B cell (primary cell): ENCODE results near the gene USH2A. TPM values are rescaled to one million over a fixed set of nuclear protein-coding genes. Genes with fewer than 3 reads are reported as not detected.

Experiments used
- ATAC-seq: fragments of 200-7000 bp; cut with Tn5 transposase; one replicate; pipeline ENCODE4 v1.10.0; 2021; ENCODE audit warnings: low read depth, mild to moderate bottlenecking, moderate number of reproducible peaks, moderate library complexity
- CTCF ChIA-PET: fragments of 350-600 bp; sonication (Branson Sonifier 250); formaldehyde crosslinking; loops from one replicate; lab custom pipeline; 2021; ENCODE audit warnings: antibody characterized with exemption, inconsistent platforms; lab: Charles Lee
- POLR2A ChIA-PET: fragments of 350-600 bp; sonication (Branson Sonifier 250); formaldehyde crosslinking; loops from one replicate; lab custom pipeline; 2021; ENCODE audit warnings: antibody characterized with exemption; lab: Charles Lee
- DNase-seq: peaks from one replicate; pipeline ENCODE4 v3.0.0; 2013
- H2AFZ ChIP-seq: 2 replicates; pipeline ENCODE4 v1.6.1; 2012; ENCODE audit warnings: mild to moderate bottlenecking, low read depth, low read length; ENCODE audit not compliant: insufficient read depth, poor library complexity, severe bottlenecking
- H3K27ac ChIP-seq, 2 donors: 1 replicate in 1 of 2; 2 replicates in 1 of 2; pipeline ENCODE4 v1.5.1; 2012 to 2013; ENCODE audit warnings: low read length in 2 of 2, mild to moderate bottlenecking in 2 of 2, moderate library complexity in 1 of 2
- H3K27me3 ChIP-seq, 4 experiments: fragments of 200-600 bp in 1 of 4; sonication (generic) in 1 of 4; replicated peaks in 1 of 4; 1 replicate in 2 of 4; 2 replicates in 2 of 4; pipeline versions ENCODE4 v1.6.1 to v1.7.0; 2013 to 2016; ENCODE audit warnings: low read length in 3 of 4, mild to moderate bottlenecking in 2 of 4, mixed read lengths in 1 of 4, moderate library complexity in 1 of 4; ENCODE audit not compliant: insufficient read depth in 4 of 4, control insufficient read depth in 3 of 4; ENCODE audit errors: control extremely low read depth in 1 of 4
- H3K36me3 ChIP-seq, 2 experiments: replicated peaks in 1 of 2; 1 replicate in 1 of 2; 2 replicates in 1 of 2; pipeline versions ENCODE4 v1.6.1 to v1.7.1; 2013; ENCODE audit warnings: low read length in 1 of 2; ENCODE audit not compliant: insufficient read depth in 2 of 2, control insufficient read depth in 1 of 2; ENCODE audit errors: control extremely low read depth in 1 of 2, extremely low read depth in 1 of 2
- H3K4me1 ChIP-seq, 2 donors: fragments of 200-600 bp in 1 of 2; sonication (generic) in 1 of 2; 1 replicate in 1 of 2; 2 replicates in 1 of 2; pipeline versions ENCODE4 v1.5.1 to v1.6.1; 2013 to 2017; ENCODE audit warnings: low read length in 2 of 2; ENCODE audit not compliant: control insufficient read depth in 2 of 2, insufficient read depth in 2 of 2
- H3K4me2 ChIP-seq: replicated peaks from 2 replicates; pipeline ENCODE3; 2012; ENCODE audit warnings: mild to moderate bottlenecking, low read depth, low read length; ENCODE audit not compliant: poor library complexity, severe bottlenecking
- H3K4me3 ChIP-seq, 5 experiments: fragments of 200-600 bp in 1 of 5; sonication (generic) in 1 of 5; 1 replicate in 3 of 5; 2 replicates in 2 of 5; pipeline versions ENCODE4 v1.5.1 to v1.7.0; 2011 to 2016; ENCODE audit warnings: low read length in 4 of 5, mild to moderate bottlenecking in 4 of 5, low read depth in 2 of 5, control low read depth in 1 of 5, moderate library complexity in 1 of 5; ENCODE audit not compliant: insufficient read depth in 1 of 5; ENCODE audit errors: control extremely low read depth in 1 of 5, extremely low read depth in 1 of 5
- H3K79me2 ChIP-seq: fragments of 200-600 bp; sonication (generic); one replicate; pipeline ENCODE4 v1.6.0; 2016; ENCODE audit warnings: low read length; ENCODE audit not compliant: control insufficient read depth, insufficient read depth
- H3K9ac ChIP-seq: fragments of 200-600 bp; sonication (generic); 2 replicates; pipeline ENCODE4 v1.6.1; 2017; ENCODE audit warnings: mild to moderate bottlenecking, low read length, moderate library complexity
- H3K9me3 ChIP-seq, 3 donors: one replicate each; pipeline versions ENCODE4 v1.6.1 to v1.7.1; 2013; ENCODE audit warnings: low read length in 2 of 3; ENCODE audit not compliant: control insufficient read depth in 2 of 3, insufficient read depth in 1 of 3; ENCODE audit errors: control extremely low read depth in 1 of 3
- H4K20me1 ChIP-seq: 2 replicates; pipeline ENCODE4 v1.6.0; 2012; ENCODE audit warnings: mild to moderate bottlenecking, low read length; ENCODE audit not compliant: insufficient read depth, control insufficient read depth, poor library complexity, severe bottlenecking
- H3K27ac Mint-ChIP-seq: one replicate; pipeline ENCODE4 v1.8.0; 2021; ENCODE audit warnings: mixed read lengths
- H3K27me3 Mint-ChIP-seq: one replicate; pipeline ENCODE4 v1.8.0; 2021; ENCODE audit warnings: mixed read lengths
- H3K4me1 Mint-ChIP-seq: one replicate; pipeline ENCODE4 v1.8.0; 2021; ENCODE audit warnings: mixed read lengths
- H3K4me3 Mint-ChIP-seq: one replicate; pipeline ENCODE4 v1.8.0; 2021; ENCODE audit warnings: mixed read lengths
- H3K9me3 Mint-ChIP-seq: one replicate; pipeline ENCODE4 v1.8.0; 2022; ENCODE audit warnings: mixed read lengths; ENCODE audit not compliant: insufficient read depth
- CTCF ChIP-seq: fragments of 200-600 bp; IDR thresholded peaks from one replicate; pipeline ENCODE4 v1.8.0; 2022; ENCODE audit warnings: antibody characterized with exemption, mild to moderate bottlenecking
- EZH2 ChIP-seq: IDR thresholded peaks from 2 replicates; pipeline ENCODE4 v1.6.1; 2012; ENCODE audit warnings: borderline replicate concordance, low read depth, mild to moderate bottlenecking, moderate library complexity, low read length; ENCODE audit not compliant: insufficient read depth, poor library complexity, severe bottlenecking
- WGBS: methylation state at CpG from one replicate; pipeline ENCODE4 v1.1.5; 2013; ENCODE audit warnings: missing lambda C conversion rate; ENCODE audit not compliant: insufficient coverage; 5-methylcytosine and 5-hydroxymethylcytosine counted together
- intact Hi-C: fragments of 100-400 bp; cut with micrococcal nuclease; formaldehyde crosslinking; loops from one replicate; pipeline ENCODE4 v1.10.0; 2022
- polyA plus RNA-seq: library from polyadenylated mRNA; depleted of rRNA; stranded (reverse); fragments of >200 nt; gene quantifications from 2 replicates; pipeline ENCODE4 v1.2.3, GENCODE V29; 2012
- total RNA-seq, 2 donors: library from RNA; stranded (reverse); fragments of 120-200 nt in 1 of 2; gene quantifications; 1 replicate in 1 of 2; 2 replicates in 1 of 2; pipeline versions ENCODE4 v1.2.3 to v1.2.4, GENCODE V29; 2013 to 2022

The USH2A gene
- total and polyA plus RNA-seq, 2 donors (not counting 1 experiment from before 2014, with no cell fraction given) = 0.01 TPM; not detected in 1

DNA sequence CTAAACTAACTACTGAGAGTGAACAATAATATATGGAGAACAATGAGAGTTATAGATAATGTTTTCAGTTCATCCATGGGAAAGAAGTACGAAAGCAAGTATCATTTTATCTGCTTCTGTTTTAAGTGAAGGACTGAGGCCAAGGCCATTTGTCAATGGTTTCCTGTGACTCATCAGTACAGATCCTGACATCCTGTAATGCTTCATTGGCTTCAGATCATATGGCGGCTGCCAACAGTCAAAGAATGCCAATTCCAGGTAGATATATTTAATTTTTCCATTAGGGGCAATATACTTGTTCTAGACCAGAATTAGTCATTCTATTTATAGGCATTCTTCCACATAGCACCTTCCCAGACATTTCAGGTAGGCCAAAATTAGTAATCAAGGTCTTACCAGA lies 97.3 kb downstream of the USH2A start:
- Mint-ChIP-seq H3K27ac (no peak overlapping the region), H3K4me1 (no peaks in the 10 kb centered on the region), H3K9me3 (no peaks in the 10 kb centered on the region), H3K27me3 (no peaks in the 10 kb centered on the region), H3K4me3 (no peak overlapping the region)
- Histone ChIP-seq H3K79me2 (no peaks in the 10 kb centered on the region), H3K4me2 (no peak overlapping the region), H3K4me1 (no peaks in the 10 kb centered on the region), H3K27ac (no peak overlapping the region), H3K4me3 (no peak overlapping the region), H3K36me3 (no peaks in the 10 kb centered on the region), H3K9ac (no peak overlapping the region), H3K9me3 (peaks cover 0 to 3% (median 1%) of the 10 kb centered on the region in 3 donors), H4K20me1 (no peaks in the 10 kb centered on the region), H2AFZ (no peak overlapping the region), H3K27me3 (no peaks in the 10 kb centered on the region)
- intact Hi-C loops = no loop called here
- 89% methylated on average over 1 of the region's 2 CpGs for WGBS
- DNase-seq = no peak
- ChIA-PET CTCF (no interaction called here), POLR2A (no interaction called here)
- TF ChIP-seq EZH2 (no peak), CTCF (no peak)
- ATAC-seq = no peak

DNA sequence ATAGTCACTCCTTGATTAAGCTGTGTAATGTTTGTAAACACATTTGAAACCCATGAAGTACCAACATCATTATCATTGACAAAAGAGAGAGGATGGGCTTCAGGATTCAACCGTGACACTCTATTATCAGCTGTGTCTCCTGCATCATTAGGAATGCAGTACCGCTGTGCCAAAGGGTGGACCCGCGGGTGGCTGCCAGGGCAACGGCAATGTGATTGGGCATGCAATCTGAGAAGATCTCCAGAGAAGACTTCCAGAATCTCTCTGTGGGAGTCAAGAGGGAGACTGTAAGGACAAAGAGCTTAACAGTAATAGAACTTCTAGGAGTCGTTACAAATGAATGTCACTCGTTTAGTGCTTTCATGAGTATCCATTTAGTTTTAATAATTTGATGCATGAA lies 97.9 kb downstream of the USH2A start:
- no peaks in the 10 kb centered on the region for H3K36me3 ChIP-seq
- TF ChIP-seq CTCF (no peak), EZH2 (no peak)
- POLR2A ChIA-PET = no interaction called here
- H3K27me3 Mint-ChIP-seq = no peaks in the 10 kb centered on the region
- CTCF ChIA-PET = no interaction called here
- WGBS = 95% methylated on average over 5 of the region's 7 CpGs
- no peak overlapping the region for H3K4me3 ChIP-seq
- no peak overlapping the region for H3K27ac ChIP-seq
- H4K20me1 ChIP-seq = no peaks in the 10 kb centered on the region
- H2AFZ ChIP-seq = no peak overlapping the region
- H3K9me3 Mint-ChIP-seq = no peaks in the 10 kb centered on the region
- H3K9me3 ChIP-seq = peaks cover 0 to 3% (median 1%) of the 10 kb centered on the region in 3 donors
- no peaks in the 10 kb centered on the region for H3K4me1 Mint-ChIP-seq
- DNase-seq (no peak), ATAC-seq (no peak)
- no peaks in the 10 kb centered on the region for H3K4me1 ChIP-seq
- no peak overlapping the region for H3K9ac ChIP-seq
- H3K27ac Mint-ChIP-seq = no peak overlapping the region
- no peak overlapping the region for H3K4me3 Mint-ChIP-seq
- H3K27me3 ChIP-seq = no peaks in the 10 kb centered on the region
- H3K79me2 ChIP-seq = no peaks in the 10 kb centered on the region
- no peak overlapping the region for H3K4me2 ChIP-seq
- intact Hi-C loops = no loop called here
